ENCODE results near the gene PRSS1.

Gene PRSS1

DNA sequence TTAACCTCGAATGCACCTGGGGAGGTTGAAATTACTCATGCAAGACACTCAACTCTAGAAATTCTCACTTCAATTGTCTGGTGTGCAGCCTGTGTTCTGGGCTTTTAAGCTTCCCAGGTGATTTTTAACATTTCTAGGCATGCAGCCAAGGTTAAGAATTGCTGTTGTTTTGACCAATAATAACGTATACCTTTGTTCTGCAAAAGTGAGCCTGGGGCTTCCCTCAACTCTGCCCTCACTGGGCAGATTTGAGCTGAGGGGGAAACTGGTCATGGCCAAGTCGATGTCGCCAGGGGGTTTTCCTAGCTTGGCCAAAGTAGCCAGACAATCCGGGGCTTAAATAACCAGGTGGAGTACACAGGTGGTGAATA lies 22.1 kb downstream of the PRSS1 start:
- no peaks in the 10 kb centered on the region for H3K27me3 ChIP-seq (replicated peaks in 2 of 5; ENCODE audit: control insufficient read depth in 4 of 5, insufficient read depth in 5 of 5, low read length in 4 of 5)
- 71% methylated on average over 3 of the region's 5 CpGs for WGBS (ENCODE audit: insufficient coverage)
- no peaks in the 10 kb centered on the region for H3K9me3 ChIP-seq (ENCODE audit: control extremely low read depth in 1 of 5, control insufficient read depth in 4 of 5, insufficient read depth in 2 of 5, low read depth in 1 of 5, low read length in 4 of 5)
- ChIA-PET POLR2A (no interaction called here), CTCF (interaction anchor here (0.9 to 6.7 kb wide), 6 partner anchors 11 to 313 kb away, joined by 3 to 44 read pairs (median 4); no protein-coding TSS in a partner anchor)
- H3K4me3 ChIP-seq (ENCODE audit: control insufficient read depth in 1 of 7, extremely low read depth in 1 of 7, insufficient read depth in 4 of 7, low read depth in 2 of 7, low read length in 6 of 7) = no peak overlapping the region
- DNase-seq = peak in 2 of 3 donors; percentile 34 to 41
- peaks cover 0 to 28% (median 16%) of the 10 kb centered on the region in 4 experiments for H3K4me1 ChIP-seq (ENCODE audit: control extremely low read depth in 1 of 4, control insufficient read depth in 4 of 4, insufficient read depth in 4 of 4, low read length in 3 of 4)
- no peak overlapping the region for H3K27ac ChIP-seq (ENCODE audit: insufficient read depth in 1 of 2, low read depth in 1 of 2, low read length in 2 of 2, poor library complexity in 1 of 2, severe bottlenecking in 2 of 2)
- no peaks in the 10 kb centered on the region for H3K36me3 ChIP-seq (ENCODE audit: control insufficient read depth in 4 of 4, insufficient read depth in 4 of 4, low read length in 3 of 4)

GRCh38 chr7:142772051-142772450 lies 22.8 kb downstream of the PRSS1 start:
- ChIA-PET POLR2A (no interaction called here), CTCF (interaction anchor here (0.8 to 6.7 kb wide), 6 partner anchors 12 to 313 kb away, joined by 3 to 44 read pairs (median 4); partner anchors contain the start of gene PRSS1)
- H3K9me3 ChIP-seq (ENCODE audit: control extremely low read depth in 1 of 5, control insufficient read depth in 4 of 5, insufficient read depth in 2 of 5, low read depth in 1 of 5, low read length in 4 of 5) = no peaks in the 10 kb centered on the region
- H3K4me3 ChIP-seq (ENCODE audit: control insufficient read depth in 1 of 7, extremely low read depth in 1 of 7, insufficient read depth in 4 of 7, low read depth in 2 of 7, low read length in 6 of 7) = no peak overlapping the region
- H3K27ac ChIP-seq (ENCODE audit: insufficient read depth in 1 of 2, low read depth in 1 of 2, low read length in 2 of 2, poor library complexity in 1 of 2, severe bottlenecking in 2 of 2) = no peak overlapping the region
- 94% methylated on average over 6 of the region's 6 CpGs for WGBS (ENCODE audit: insufficient coverage)
- no peak for DNase-seq
- H3K4me1 ChIP-seq (ENCODE audit: control extremely low read depth in 1 of 4, control insufficient read depth in 4 of 4, insufficient read depth in 4 of 4, low read length in 3 of 4) = peaks cover 0 to 30% (median 18%) of the 10 kb centered on the region in 4 experiments
- no peaks in the 10 kb centered on the region for H3K27me3 ChIP-seq (replicated peaks in 2 of 5; ENCODE audit: control insufficient read depth in 4 of 5, insufficient read depth in 5 of 5, low read length in 4 of 5)
- no peaks in the 10 kb centered on the region for H3K36me3 ChIP-seq (ENCODE audit: control insufficient read depth in 4 of 4, insufficient read depth in 4 of 4, low read length in 3 of 4)

DNA sequence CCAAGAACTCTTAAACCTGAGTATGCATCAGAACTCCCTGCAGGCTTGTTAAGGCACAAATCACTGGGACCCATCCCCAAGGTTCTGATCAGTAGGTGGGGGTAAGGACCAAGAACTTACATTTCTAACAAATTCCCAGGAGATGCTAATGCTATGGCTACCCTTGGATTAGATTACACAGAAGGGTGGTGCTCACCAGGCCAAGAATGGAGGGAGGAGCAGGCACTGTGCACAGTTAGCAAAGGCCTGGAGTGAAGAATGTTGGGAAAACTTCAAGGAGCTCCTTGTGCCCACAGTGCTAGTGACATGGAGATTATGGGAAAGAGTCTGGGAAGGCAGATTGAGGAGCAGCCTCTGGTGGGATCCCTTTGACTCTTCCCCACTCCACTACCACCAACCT lies 23.4 kb downstream of the PRSS1 start:
- H3K9me3 ChIP-seq (ENCODE audit: control extremely low read depth in 1 of 5, control insufficient read depth in 4 of 5, insufficient read depth in 2 of 5, low read depth in 1 of 5, low read length in 4 of 5) = no peaks in the 10 kb centered on the region
- CTCF ChIA-PET = interaction anchor here (0.8 to 6.7 kb wide), 4 partner anchors 11 to 314 kb away, joined by 3 to 44 read pairs (median 5); partner anchors contain the start of gene PRSS1
- DNase-seq = no peak
- no peaks in the 10 kb centered on the region for H3K27me3 ChIP-seq (replicated peaks in 2 of 5; ENCODE audit: control insufficient read depth in 4 of 5, insufficient read depth in 5 of 5, low read length in 4 of 5)
- peaks cover 0 to 30% (median 18%) of the 10 kb centered on the region in 4 experiments for H3K4me1 ChIP-seq (ENCODE audit: control extremely low read depth in 1 of 4, control insufficient read depth in 4 of 4, insufficient read depth in 4 of 4, low read length in 3 of 4)
- no peak overlapping the region for H3K27ac ChIP-seq (ENCODE audit: insufficient read depth in 1 of 2, low read depth in 1 of 2, low read length in 2 of 2, poor library complexity in 1 of 2, severe bottlenecking in 2 of 2)
- POLR2A ChIA-PET = no interaction called here
- no peaks in the 10 kb centered on the region for H3K36me3 ChIP-seq (ENCODE audit: control insufficient read depth in 4 of 4, insufficient read depth in 4 of 4, low read length in 3 of 4)
- no peak overlapping the region for H3K4me3 ChIP-seq (ENCODE audit: control insufficient read depth in 1 of 7, extremely low read depth in 1 of 7, insufficient read depth in 4 of 7, low read depth in 2 of 7, low read length in 6 of 7)

DNA sequence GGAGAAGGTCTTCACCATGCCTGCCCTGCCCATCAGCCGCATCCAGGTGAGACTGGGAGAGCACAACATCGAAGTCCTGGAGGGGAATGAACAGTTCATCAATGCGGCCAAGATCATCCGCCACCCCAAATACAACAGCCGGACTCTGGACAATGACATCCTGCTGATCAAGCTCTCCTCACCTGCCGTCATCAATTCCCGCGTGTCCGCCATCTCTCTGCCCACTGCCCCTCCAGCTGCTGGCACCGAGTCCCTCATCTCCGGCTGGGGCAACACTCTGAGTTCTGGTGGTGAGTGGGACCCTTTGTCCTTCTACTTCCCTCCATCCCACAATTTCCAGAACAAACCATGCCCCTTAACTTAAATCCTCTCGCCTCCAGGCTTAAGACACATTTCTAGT lies 24.0 kb downstream of the PRSS1 start:
- ChIA-PET CTCF (interaction anchor here (1.9 to 6.7 kb wide), 2 partner anchors 58 to 315 kb away, joined by 4 to 44 read pairs; no protein-coding TSS in a partner anchor), POLR2A (no interaction called here)
- Histone ChIP-seq H3K27ac (ENCODE audit: insufficient read depth in 1 of 2, low read depth in 1 of 2, low read length in 2 of 2, poor library complexity in 1 of 2, severe bottlenecking in 2 of 2) (no peak overlapping the region), H3K4me1 (ENCODE audit: control extremely low read depth in 1 of 4, control insufficient read depth in 4 of 4, insufficient read depth in 4 of 4, low read length in 3 of 4) (peaks cover 0 to 30% (median 18%) of the 10 kb centered on the region in 4 experiments), H3K9me3 (ENCODE audit: control extremely low read depth in 1 of 5, control insufficient read depth in 4 of 5, insufficient read depth in 2 of 5, low read depth in 1 of 5, low read length in 4 of 5) (no peaks in the 10 kb centered on the region), H3K36me3 (ENCODE audit: control insufficient read depth in 4 of 4, insufficient read depth in 4 of 4, low read length in 3 of 4) (no peaks in the 10 kb centered on the region), H3K4me3 (ENCODE audit: control insufficient read depth in 1 of 7, extremely low read depth in 1 of 7, insufficient read depth in 4 of 7, low read depth in 2 of 7, low read length in 6 of 7) (no peak overlapping the region), H3K27me3 (replicated peaks in 2 of 5; ENCODE audit: control insufficient read depth in 4 of 5, insufficient read depth in 5 of 5, low read length in 4 of 5) (no peaks in the 10 kb centered on the region)
- DNase-seq = no peak
- 86% methylated on average over 12 of the region's 12 CpGs for WGBS (ENCODE audit: insufficient coverage)

- WGBS (ENCODE audit: insufficient coverage) = 85% methylated on average over 2 of the region's 4 CpGs
- Histone ChIP-seq H3K9me3 (ENCODE audit: control extremely low read depth in 1 of 5, control insufficient read depth in 4 of 5, insufficient read depth in 2 of 5, low read depth in 1 of 5, low read length in 4 of 5) (no peaks in the 10 kb centered on the region), H3K36me3 (ENCODE audit: control insufficient read depth in 4 of 4, insufficient read depth in 4 of 4, low read length in 3 of 4) (no peaks in the 10 kb centered on the region), H3K4me1 (ENCODE audit: control extremely low read depth in 1 of 4, control insufficient read depth in 4 of 4, insufficient read depth in 4 of 4, low read length in 3 of 4) (peaks cover 0 to 32% (median 18%) of the 10 kb centered on the region in 4 experiments), H3K27me3 (replicated peaks in 2 of 5; ENCODE audit: control insufficient read depth in 4 of 5, insufficient read depth in 5 of 5, low read length in 4 of 5) (no peaks in the 10 kb centered on the region), H3K4me3 (ENCODE audit: control insufficient read depth in 1 of 7, extremely low read depth in 1 of 7, insufficient read depth in 4 of 7, low read depth in 2 of 7, low read length in 6 of 7) (no peak overlapping the region), H3K27ac (ENCODE audit: insufficient read depth in 1 of 2, low read depth in 1 of 2, low read length in 2 of 2, poor library complexity in 1 of 2, severe bottlenecking in 2 of 2) (no peak overlapping the region)
- ChIA-PET POLR2A (no interaction called here), CTCF (interaction anchor here (0.7 to 6.7 kb wide), 5 partner anchors 9 to 142 kb away, joined by 3 to 44 read pairs (median 3); no protein-coding TSS in a partner anchor)
- DNase-seq = no peak
Observed at GRCh38 chr7:142773937-142774744, 24.9 kb downstream of the PRSS1 start.

DNA sequence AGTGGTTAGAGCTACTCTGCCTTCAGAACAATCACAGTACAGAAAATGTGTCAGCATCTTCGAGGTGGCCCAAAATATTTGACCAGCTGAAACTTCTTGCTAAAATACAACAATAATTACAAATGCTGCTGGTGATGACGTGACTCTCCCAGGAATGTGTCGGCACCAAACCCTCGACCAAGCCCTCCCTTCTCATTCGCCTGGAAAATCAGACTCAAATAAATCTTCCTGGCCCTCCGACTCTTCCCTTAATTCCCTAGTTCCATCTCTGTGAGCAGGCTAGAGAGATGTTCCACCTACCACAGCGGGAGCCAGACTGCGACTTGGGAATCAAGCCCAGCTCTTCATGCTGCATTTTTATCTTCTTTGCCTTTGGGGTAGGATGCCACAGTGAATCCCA lies 25.6 kb downstream of the PRSS1 start:
- no peak for DNase-seq
- no peak overlapping the region for H3K27ac ChIP-seq (ENCODE audit: insufficient read depth in 1 of 2, low read depth in 1 of 2, low read length in 2 of 2, poor library complexity in 1 of 2, severe bottlenecking in 2 of 2)
- 80% methylated on average over 8 of the region's 8 CpGs for WGBS (ENCODE audit: insufficient coverage)
- H3K27me3 ChIP-seq (replicated peaks in 2 of 5; ENCODE audit: control insufficient read depth in 4 of 5, insufficient read depth in 5 of 5, low read length in 4 of 5) = no peaks in the 10 kb centered on the region
- ChIA-PET CTCF (interaction anchor here (0.7 to 6.7 kb wide), 6 partner anchors 8 to 143 kb away, joined by 3 to 44 read pairs (median 4); partner anchors contain the start of gene PRSS1), POLR2A (no interaction called here)
- H3K4me3 ChIP-seq (ENCODE audit: control insufficient read depth in 1 of 7, extremely low read depth in 1 of 7, insufficient read depth in 4 of 7, low read depth in 2 of 7, low read length in 6 of 7) = no peak overlapping the region
- no peaks in the 10 kb centered on the region for H3K36me3 ChIP-seq (ENCODE audit: control insufficient read depth in 4 of 4, insufficient read depth in 4 of 4, low read length in 3 of 4)
- H3K9me3 ChIP-seq (ENCODE audit: control extremely low read depth in 1 of 5, control insufficient read depth in 4 of 5, insufficient read depth in 2 of 5, low read depth in 1 of 5, low read length in 4 of 5) = no peaks in the 10 kb centered on the region
- peaks cover 0 to 36% (median 21%) of the 10 kb centered on the region in 4 experiments for H3K4me1 ChIP-seq (ENCODE audit: control extremely low read depth in 1 of 4, control insufficient read depth in 4 of 4, insufficient read depth in 4 of 4, low read length in 3 of 4)
